Frontal cortex (tissue), 4 donors: Measurements from ENCODE around the gene ACTN4. TPM values are rescaled to one million over a fixed set of nuclear protein-coding genes. Genes with fewer than 3 reads are reported as not detected.
"Not testable (repeated sequence)": the region's sequence is repeated elsewhere in the genome, so short reads cannot be mapped to it uniquely, and the experiment has no call there.

Experiments
- DNase-seq, 2 donors: peaks; one replicate each; pipeline ENCODE4 v3.0.0; 2012; ENCODE audit warnings: low spot score in 2 of 2
- FAIRE-seq: peaks from 2 replicates; lab custom pipeline; 2012; peaks lifted over from hg19 to GRCh38; lab: Jason Lieb, UNC
- total RNA-seq: library from RNA; depleted of rRNA; stranded (reverse); fragments of >200 nt; gene quantifications from one replicate; pipeline ENCODE4 v1.2.3, GENCODE V29; 2014
- donor health status: control.
- donor health status: control.
- donor health status: control.

ACTN4 gene
- 50.1 TPM for total RNA-seq

- FAIRE-seq (no peak), DNase-seq (peak; percentile 96)
Observed at GRCh38 chr19:38647368-38647965, at the start of gene ACTN4. Gene ACTN4 (plus strand): TSS chr19:38647649. CDS start chr19:38647746, 97 bp downstream.

GRCh38 chr19:38599722-38600121 is 47.7 kb upstream of the ACTN4 start:
- DNase-seq (no peak), FAIRE-seq (no peak)

GRCh38 chr19:38602856-38603255 is 44.6 kb upstream of the ACTN4 start:
- FAIRE-seq = not testable (repeated sequence)

GRCh38 chr19:38606131-38606530 is 41.3 kb upstream of the ACTN4 start:
- no peak for DNase-seq
- FAIRE-seq = no peak

More at GRCh38 chr19:38602856-38603255, 44.6 kb upstream of the ACTN4 start:
- DNase-seq = not testable (repeated sequence)

- no peak for FAIRE-seq
Observed at GRCh38 chr19:38614289-38614688, 33.2 kb upstream of the ACTN4 start.

GRCh38 chr19:38615007-38615581 is 32.4 kb upstream of the ACTN4 start:
- FAIRE-seq (no peak), DNase-seq (no peak)

More at GRCh38 chr19:38614289-38614688, 33.2 kb upstream of the ACTN4 start:
- no peak for DNase-seq

GRCh38 chr19:38616265-38616664 is 31.2 kb upstream of the ACTN4 start:
- no peak for DNase-seq
- FAIRE-seq = no peak

- FAIRE-seq = no peak
Observed at GRCh38 chr19:38617283-38617763, 30.1 kb upstream of the ACTN4 start.

GRCh38 chr19:38617764-38618589 is 29.5 kb upstream of the ACTN4 start, which contains the start of gene MAP4K1:
Gene MAP4K1 (minus strand): TSS chr19:38617953. CDS start chr19:38617895, 58 bp downstream.
- no peak for FAIRE-seq
- DNase-seq = peak in 1 of 2 donors; percentile 41

More at GRCh38 chr19:38617283-38617763, 30.1 kb upstream of the ACTN4 start:
- no peak for DNase-seq

- FAIRE-seq (peak; percentile 93), DNase-seq (peak; percentile 97 to 99)
Observed at GRCh38 chr19:38618590-38619360, 28.7 kb upstream of the ACTN4 start, which contains the start of gene EIF3K. Gene EIF3K (plus strand): TSS chr19:38619188. CDS start chr19:38619269, 81 bp downstream.

GRCh38 chr19:38619361-38620174 is 27.9 kb upstream of the ACTN4 start:
- FAIRE-seq (no peak), DNase-seq (no peak)

- DNase-seq (no peak), FAIRE-seq (no peak)
Observed at GRCh38 chr19:38624822-38625221, 22.6 kb upstream of the ACTN4 start.

- no peak for FAIRE-seq
- DNase-seq = no peak
Observed at GRCh38 chr19:38626401-38626800, 21.0 kb upstream of the ACTN4 start.

GRCh38 chr19:38629568-38629967 is 17.9 kb upstream of the ACTN4 start:
- no peak for DNase-seq
- no peak for FAIRE-seq

- not testable (repeated sequence) for FAIRE-seq
Observed at GRCh38 chr19:38631301-38631700, 16.1 kb upstream of the ACTN4 start.

GRCh38 chr19:38631811-38632475 is 15.5 kb upstream of the ACTN4 start:
- FAIRE-seq, DNase-seq: not testable (repeated sequence)

More at GRCh38 chr19:38631301-38631700, 16.1 kb upstream of the ACTN4 start:
- DNase-seq = not testable (repeated sequence)

GRCh38 chr19:38632476-38633213 is 14.8 kb upstream of the ACTN4 start:
- DNase-seq (no peak), FAIRE-seq (no peak)
